ENCODE results near the gene ARL8B.

- TF ChIP-seq BACH2 (CRISPR knock-in tag; IDR thresholded peaks at IDR 0.05; ENCODE audit: borderline replicate concordance) (no peak), ZFP30 (CRISPR knock-in tag; IDR thresholded peaks at IDR 0.05) (no peak), ZC3H10 (CRISPR knock-in tag; IDR thresholded peaks at IDR 0.05) (no peak), ZNF8 (CRISPR knock-in tag; IDR thresholded peaks at IDR 0.05) (no peak), RARB (CRISPR knock-in tag; IDR thresholded peaks at IDR 0.05) (no peak), ARNTL (CRISPR knock-in tag; IDR thresholded peaks at IDR 0.05; ENCODE audit: borderline replicate concordance, low read depth) (no peak), CSDC2 (CRISPR knock-in tag; IDR thresholded peaks at IDR 0.05) (no peak), TSHZ2 (CRISPR knock-in tag; IDR thresholded peaks at IDR 0.05) (no peak), PATZ1 (CRISPR knock-in tag; IDR thresholded peaks at IDR 0.05; ENCODE audit: borderline replicate concordance) (no peak)
Measured at GRCh38 chr3:5197022-5197421, 74.9 kb downstream of the ARL8B start.
